ENCODE results near the gene SUPT3H. TPM values are rescaled to one million over a fixed set of nuclear protein-coding genes. Genes with fewer than 3 reads are reported as not detected.

The SUPT3H gene
- total RNA-seq, 1 experiment from 2014 or later, result 10.3 TPM

- no peak for TF ChIP-seq CTCF (IDR thresholded peaks at IDR 0.05; ENCODE audit: unreplicated experiment)
- CTCF ChIA-PET, result no interaction called here
- no TSS peak for BruUV-seq (replicated peaks)
- Mint-ChIP-seq H3K4me3 (ENCODE audit: low read depth, unreplicated experiment) (no peak overlapping the region), H3K27me3 (ENCODE audit: unreplicated experiment) (no peaks in the 10 kb centered on the region), H3K4me1 (ENCODE audit: low read depth, unreplicated experiment) (no peaks in the 10 kb centered on the region), H3K36me3 (ENCODE audit: insufficient read depth, unreplicated experiment) (no peaks in the 10 kb centered on the region), H3K27ac (ENCODE audit: unreplicated experiment) (no peak overlapping the region), H3K9me3 (ENCODE audit: low read depth, unreplicated experiment) (no peaks in the 10 kb centered on the region)
- intact Hi-C loops (cut with micrococcal nuclease; ENCODE audit: unreplicated experiment), result no loop called here
- DNase-seq, result no peak
Observed at GRCh38 chr6:44989391-44989790, 388.3 kb downstream of the SUPT3H start.

GRCh38 chr6:44985006-44985405 is 392.7 kb downstream of the SUPT3H start:
- Mint-ChIP-seq H3K9me3 (ENCODE audit: low read depth, unreplicated experiment) (no peaks in the 10 kb centered on the region), H3K27me3 (ENCODE audit: unreplicated experiment) (no peaks in the 10 kb centered on the region), H3K4me1 (ENCODE audit: low read depth, unreplicated experiment) (no peaks in the 10 kb centered on the region), H3K27ac (ENCODE audit: unreplicated experiment) (no peak overlapping the region), H3K36me3 (ENCODE audit: insufficient read depth, unreplicated experiment) (no peaks in the 10 kb centered on the region), H3K4me3 (ENCODE audit: low read depth, unreplicated experiment) (no peak overlapping the region)
- CTCF ChIA-PET, result no interaction called here
- BruUV-seq (replicated peaks), result no TSS peak
- no peak for TF ChIP-seq CTCF (IDR thresholded peaks at IDR 0.05; ENCODE audit: unreplicated experiment)
- DNase-seq, result no peak
- intact Hi-C loops (cut with micrococcal nuclease; ENCODE audit: unreplicated experiment), result no loop called here

DNA sequence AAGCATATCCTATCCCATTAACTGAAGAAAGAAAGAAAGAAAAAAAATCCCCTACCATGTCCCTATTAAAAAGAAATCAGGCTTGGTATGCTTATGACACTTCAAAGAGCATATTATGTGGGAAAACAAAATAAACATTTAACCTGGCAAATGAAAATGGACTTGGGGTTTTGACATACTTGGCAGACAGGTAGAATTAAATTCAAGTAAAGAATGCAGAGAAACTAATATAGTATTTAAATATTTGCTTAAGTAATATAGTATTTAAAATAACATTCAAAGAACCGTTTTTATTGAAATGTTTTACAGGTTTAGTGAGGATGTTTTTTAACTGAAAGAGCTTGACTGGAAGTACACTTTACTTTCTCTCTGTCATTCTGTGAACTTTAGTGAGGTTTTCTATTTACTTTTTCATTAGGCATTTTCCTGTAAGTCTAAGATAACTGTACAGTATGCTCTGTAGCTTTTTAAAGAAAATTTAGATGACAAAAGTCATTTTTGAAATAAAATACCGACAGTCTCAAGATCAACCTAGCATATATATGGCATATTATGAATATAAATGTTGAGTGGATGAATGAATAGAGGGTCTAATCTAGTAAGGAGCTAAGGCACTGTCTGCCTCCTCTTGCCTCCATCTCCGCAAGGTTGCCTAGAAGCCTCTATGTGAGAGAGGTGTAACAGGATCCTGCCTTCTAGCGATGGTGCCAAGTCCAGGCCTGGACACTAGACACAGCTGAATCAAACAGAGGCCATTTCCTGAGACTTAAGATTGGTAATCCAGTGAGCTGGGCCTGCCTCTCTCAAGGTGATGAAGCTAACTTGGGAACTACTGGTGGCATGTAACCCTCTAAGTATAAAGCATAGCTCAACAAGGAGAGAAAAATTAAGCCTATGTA is 394.0 kb downstream of the SUPT3H start:
- Mint-ChIP-seq H3K4me1 (ENCODE audit: low read depth, unreplicated experiment) (no peaks in the 10 kb centered on the region), H3K9me3 (ENCODE audit: low read depth, unreplicated experiment) (no peaks in the 10 kb centered on the region), H3K27ac (ENCODE audit: unreplicated experiment) (no peak overlapping the region), H3K36me3 (ENCODE audit: insufficient read depth, unreplicated experiment) (no peaks in the 10 kb centered on the region), H3K4me3 (ENCODE audit: low read depth, unreplicated experiment) (no peak overlapping the region), H3K27me3 (ENCODE audit: unreplicated experiment) (no peaks in the 10 kb centered on the region)
- CTCF ChIA-PET, result no interaction called here
- intact Hi-C loops (cut with micrococcal nuclease; ENCODE audit: unreplicated experiment), result no loop called here
- no peak for DNase-seq
- no TSS peak for BruUV-seq (replicated peaks)
- no peak for TF ChIP-seq CTCF (IDR thresholded peaks at IDR 0.05; ENCODE audit: unreplicated experiment)

GRCh38 chr6:44980841-44981240 is 396.9 kb downstream of the SUPT3H start:
- Mint-ChIP-seq H3K36me3 (ENCODE audit: insufficient read depth, unreplicated experiment) (no peaks in the 10 kb centered on the region), H3K4me3 (ENCODE audit: low read depth, unreplicated experiment) (no peak overlapping the region), H3K27ac (ENCODE audit: unreplicated experiment) (no peak overlapping the region), H3K9me3 (ENCODE audit: low read depth, unreplicated experiment) (no peaks in the 10 kb centered on the region), H3K27me3 (ENCODE audit: unreplicated experiment) (no peaks in the 10 kb centered on the region), H3K4me1 (ENCODE audit: low read depth, unreplicated experiment) (no peaks in the 10 kb centered on the region)
- no TSS peak for BruUV-seq (replicated peaks)
- TF ChIP-seq CTCF (IDR thresholded peaks at IDR 0.05; ENCODE audit: unreplicated experiment), result no peak
- CTCF ChIA-PET, result no interaction called here
- no peak for DNase-seq
- intact Hi-C loops (cut with micrococcal nuclease; ENCODE audit: unreplicated experiment), result no loop called here

Data from Calu3 (cell line).